Lower lobe of right lung (tissue), 2 donors: Measurements from ENCODE around the gene RNF225. TPM values are rescaled to one million over a fixed set of nuclear protein-coding genes. Genes with fewer than 3 reads are reported as not detected.

Source experiments
- ATAC-seq, 2 donors: fragments of 200-7000 bp; cut with Tn5 transposase; one replicate each; pipeline ENCODE4 v1.9.1; 2020 to 2022; ENCODE audit warnings: mild to moderate bottlenecking in 2 of 2, moderate library complexity in 2 of 2
- DNase-seq: peaks from one replicate; pipeline ENCODE4 v3.0.0-alpha.2; 2020
- H3K27ac ChIP-seq: fragments of 200-600 bp; one replicate; pipeline ENCODE4 v1.8.0; 2022
- H3K27me3 ChIP-seq: fragments of 200-600 bp; one replicate; pipeline ENCODE4 v1.8.0; 2022; ENCODE audit warnings: low read depth
- H3K36me3 ChIP-seq: fragments of 200-600 bp; one replicate; pipeline ENCODE4 v1.8.0; 2022; ENCODE audit warnings: mild to moderate bottlenecking
- H3K4me1 ChIP-seq: fragments of 200-600 bp; one replicate; pipeline ENCODE4 v1.8.0; 2022
- H3K4me3 ChIP-seq: fragments of 200-600 bp; one replicate; pipeline ENCODE4 v1.8.0; 2022; ENCODE audit warnings: mild to moderate bottlenecking
- H3K9me3 ChIP-seq: fragments of 200-600 bp; one replicate; pipeline ENCODE4 v1.8.0; 2022
- CTCF ChIP-seq: fragments of 200-600 bp; IDR thresholded peaks from one replicate; pipeline ENCODE4 v1.8.0; 2022; ENCODE audit warnings: antibody characterized with exemption, mild to moderate bottlenecking
- intact Hi-C: fragments of 100-400 bp; cut with DNase I; formaldehyde crosslinking; loops from one replicate; pipeline ENCODE4 v1.11.0; 2022
- total RNA-seq: library from RNA; stranded (reverse); fragmentation: NEBNext Ultra II Directional; extraction: Animal tissue kit (Norgen Biotek cat#: 25700); gene quantifications from one replicate; pipeline ENCODE4 v1.2.1, GENCODE V29; 2021
- donor health status: DM: no; HTN: yes; CAD: no; lungs with severe emphysema.

RNF225 gene
- total RNA-seq, 1 donor from 2014 or later = not detected

- no peak overlapping the region for H3K4me3 ChIP-seq
- ATAC-seq (no peak), DNase-seq (peak; percentile 44)
- no peak for TF ChIP-seq CTCF
- peaks cover 5% of the 10 kb centered on the region for H3K36me3 ChIP-seq
- peaks cover 42% of the 10 kb centered on the region for H3K27me3 ChIP-seq
- intact Hi-C loops = no loop called here
- H3K4me1 ChIP-seq = peaks cover 17% of the 10 kb centered on the region
- H3K27ac ChIP-seq = no peak overlapping the region
- no peaks in the 10 kb centered on the region for H3K9me3 ChIP-seq
Observed at GRCh38 chr19:58350871-58351557, 44.4 kb upstream of the RNF225 start.

GRCh38 chr19:58351558-58351878, 43.9 kb upstream of the RNF225 start:
- intact Hi-C loops = no loop called here
- Histone ChIP-seq H3K9me3 (no peaks in the 10 kb centered on the region), H3K27me3 (peaks cover 42% of the 10 kb centered on the region), H3K27ac (no peak overlapping the region), H3K4me3 (no peak overlapping the region), H3K36me3 (peaks cover 5% of the 10 kb centered on the region), H3K4me1 (peaks cover 22% of the 10 kb centered on the region)
- DNase-seq (no peak), ATAC-seq (no peak)
- no peak for TF ChIP-seq CTCF

GRCh38 chr19:58351990-58352755, 43.3 kb upstream of the RNF225 start:
- no peak for TF ChIP-seq CTCF
- Histone ChIP-seq H3K27ac (no peak overlapping the region), H3K36me3 (peaks cover 5% of the 10 kb centered on the region), H3K4me1 (peaks cover 29% of the 10 kb centered on the region), H3K4me3 (no peak overlapping the region), H3K27me3 (peaks cover 47% of the 10 kb centered on the region), H3K9me3 (no peaks in the 10 kb centered on the region)
- ATAC-seq (no peak), DNase-seq (peak; percentile 32)
- intact Hi-C loops = no loop called here

GRCh38 chr19:58352760-58353671, 42.4 kb upstream of the RNF225 start, which contains the start of gene A1BG:
TSS of gene A1BG (minus strand) at chr19:58353492. CDS start at chr19:58353437, 55 bp downstream.
- no peak within 1 kb of the TSS for H3K4me3 ChIP-seq
- H3K9me3 ChIP-seq = no peaks in the 10 kb centered on the region
- peaks cover 31% of the 10 kb centered on the region for H3K4me1 ChIP-seq
- intact Hi-C loops = no loop called here
- ATAC-seq (no peak), DNase-seq (peak; percentile 37)
- H3K27ac ChIP-seq = no peak within 1 kb of the TSS
- peaks cover 5% of the 10 kb centered on the region for H3K36me3 ChIP-seq
- no peak for TF ChIP-seq CTCF
- H3K27me3 ChIP-seq = peaks cover 48% of the 10 kb centered on the region

GRCh38 chr19:58353717-58354477, 41.6 kb upstream of the RNF225 start:
- H3K9me3 ChIP-seq = no peaks in the 10 kb centered on the region
- H3K27ac ChIP-seq = no peak overlapping the region
- intact Hi-C loops = no loop called here
- ATAC-seq (no peak), DNase-seq (no peak)
- H3K4me1 ChIP-seq = peaks cover 31% of the 10 kb centered on the region
- peaks cover 5% of the 10 kb centered on the region for H3K36me3 ChIP-seq
- no peak overlapping the region for H3K4me3 ChIP-seq
- peaks cover 46% of the 10 kb centered on the region for H3K27me3 ChIP-seq
- TF ChIP-seq CTCF = no peak
